ENCODE measurements around the gene RNF115. TPM values are rescaled to one million over a fixed set of nuclear protein-coding genes. Genes with fewer than 3 reads are reported as not detected.

RNF115 gene
- total and polyA plus RNA-seq, 2 of the 13 experiments (the other 11 are each of a cell fraction or from before 2014, with no cell fraction given): 6.0 to 10.1 TPM

- H3K4me3 ChIP-seq (replicated peaks in 1 of 3; ENCODE audit: insufficient read depth in 1 of 3, low read depth in 2 of 3, low read length in 3 of 3): no peak overlapping the region; a peak in 1 of 6 replicates
- no peaks in the 10 kb centered on the region for H4K20me1 ChIP-seq (ENCODE audit: insufficient read depth, low read length)
- no peak for ATAC-seq
- peak overlapping the region; percentile 95; the same call in 1 of the 2 replicates for H3K4me2 ChIP-seq (ENCODE audit: low read depth, low read length)
- peaks cover 18% of the 10 kb centered on the region for H3K79me2 ChIP-seq (ENCODE audit: insufficient read depth, low read length)
- H3K9me3 ChIP-seq (ENCODE audit: low read length): no peaks in the 10 kb centered on the region
- no peaks in the 10 kb centered on the region; a peak in 1 of 5 replicates for H3K36me3 ChIP-seq (replicated peaks in 1 of 2; ENCODE audit: control insufficient read depth in 1 of 2, insufficient read depth in 2 of 2, low read length in 2 of 2)
- no peak for TF ChIP-seq ZBTB20 (CRISPR knock-in tag; IDR thresholded peaks at IDR 0.05; ENCODE audit: borderline replicate concordance, low read depth)
- peak; percentile 25; the same call in 1 of the 2 replicates for TF ChIP-seq CEBPB (IDR thresholded peaks at IDR 0.05; ENCODE audit: borderline replicate concordance, low read depth, low read length)
- no peak for TF ChIP-seq PAX8 (CRISPR knock-in tag; IDR thresholded peaks at IDR 0.05; ENCODE audit: borderline replicate concordance)
- TF ChIP-seq KDM4B (CRISPR knock-in tag; IDR thresholded peaks at IDR 0.05): no peak
- TF ChIP-seq TBX3 (IDR thresholded peaks at IDR 0.05; ENCODE audit: borderline replicate concordance): no peak
- peak; percentile 43 for TF ChIP-seq CEBPG (CRISPR knock-in tag; IDR thresholded peaks at IDR 0.05)
- intact Hi-C loops (cut with micrococcal nuclease; ENCODE audit: unreplicated experiment): loop anchor here (1.0 kb wide), 1 partner anchor 9 kb away; no protein-coding TSS in a partner anchor
- no TSS peak for BruUV-seq (replicated peaks)
- CTCF ChIA-PET (ENCODE audit: low intra/inter-chr PET ratio, low total read pairs): no interaction called here
- POLR2A ChIA-PET: no interaction called here
- H3K27me3 ChIP-seq (ENCODE audit: control insufficient read depth in 1 of 2, insufficient read depth in 2 of 2, low read length in 2 of 2): no peaks in the 10 kb centered on the region
- in situ Hi-C loops (cut with HindIII; ENCODE audit: extremely low pct_ligation_motif_present, low pct_unique_long_range_greater_than_20kb): no loop called here
- H3K9ac ChIP-seq (ENCODE audit: insufficient read depth, low read depth, low read length): no peak overlapping the region
- no peak overlapping the region for H3K27ac ChIP-seq (ENCODE audit: extremely low read length, insufficient read depth, low read length)
- no peak for FAIRE-seq
- peaks cover 97% of the 10 kb centered on the region for H3K4me1 ChIP-seq (ENCODE audit: insufficient read depth, low read length)
- DNase-seq (ENCODE audit: low spot score): no peak
- 77% methylated on average over 7 of the region's 7 CpGs for WGBS (ENCODE audit: low lambda C conversion rate)
- H2AFZ ChIP-seq (ENCODE audit: low read length): no peak overlapping the region
These were observed 118.3 kb downstream of the RNF115 start for GRCh38 chr1:145705622-145706021.

GRCh38 chr1:145702826-145703225, 121.1 kb downstream of the RNF115 start:
- intact Hi-C loops (cut with micrococcal nuclease; ENCODE audit: unreplicated experiment) (no loop called here), in situ Hi-C loops (cut with HindIII; ENCODE audit: extremely low pct_ligation_motif_present, low pct_unique_long_range_greater_than_20kb) (no loop called here)
- Histone ChIP-seq H3K27me3 (ENCODE audit: control insufficient read depth in 1 of 2, insufficient read depth in 2 of 2, low read length in 2 of 2) (no peaks in the 10 kb centered on the region), H3K79me2 (ENCODE audit: insufficient read depth, low read length) (peaks cover 20% of the 10 kb centered on the region), H4K20me1 (ENCODE audit: insufficient read depth, low read length) (no peaks in the 10 kb centered on the region), H2AFZ (ENCODE audit: low read length) (no peak overlapping the region), H3K4me2 (ENCODE audit: low read depth, low read length) (no peak overlapping the region; the same call in 1 of the 2 replicates), H3K9ac (ENCODE audit: insufficient read depth, low read depth, low read length) (no peak overlapping the region), H3K4me3 (replicated peaks in 1 of 3; ENCODE audit: insufficient read depth in 1 of 3, low read depth in 2 of 3, low read length in 3 of 3) (no peak overlapping the region), H3K4me1 (ENCODE audit: insufficient read depth, low read length) (peaks cover 69% of the 10 kb centered on the region), H3K36me3 (replicated peaks in 1 of 2; ENCODE audit: control insufficient read depth in 1 of 2, insufficient read depth in 2 of 2, low read length in 2 of 2) (no peaks in the 10 kb centered on the region; a peak in 1 of 5 replicates), H3K27ac (ENCODE audit: extremely low read length, insufficient read depth, low read length) (no peak overlapping the region), H3K9me3 (ENCODE audit: low read length) (no peaks in the 10 kb centered on the region)
- CTCF ChIA-PET (ENCODE audit: low intra/inter-chr PET ratio, low total read pairs): no interaction called here
- POLR2A ChIA-PET: interaction anchor here (1.1 to 1.4 kb wide), 3 partner anchors 9 to 12 kb away, joined by 4 to 8 read pairs (median 5); no protein-coding TSS in a partner anchor
- BruUV-seq (replicated peaks): no TSS peak
- no peak for FAIRE-seq
- ATAC-seq: no peak
- no peak for DNase-seq (ENCODE audit: low spot score)
- 71% methylated on average over 7 of the region's 7 CpGs for WGBS (ENCODE audit: low lambda C conversion rate)
- TF ChIP-seq NFYC (CRISPR knock-in tag; IDR thresholded peaks at IDR 0.05) (no peak), ZFAT (CRISPR knock-in tag; conservative IDR thresholded peaks at IDR 0.05) (no peak), NR1H2 (CRISPR knock-in tag; IDR thresholded peaks at IDR 0.05; ENCODE audit: borderline replicate concordance, low read depth) (no peak), DMAP1 (CRISPR knock-in tag; IDR thresholded peaks at IDR 0.05) (no peak), AKNA (CRISPR knock-in tag; IDR thresholded peaks at IDR 0.05; ENCODE audit: borderline replicate concordance) (no peak), HOXA7 (CRISPR knock-in tag; IDR thresholded peaks at IDR 0.05) (no peak), ZBTB2 (CRISPR knock-in tag; IDR thresholded peaks at IDR 0.05; ENCODE audit: low read depth) (no peak)

Data from HepG2 (cell line).